HEK293 (cell line): ENCODE data around the gene MICAL3.

Experiments
- CTCF ChIA-PET: fragments of 350-600 bp; formaldehyde crosslinking; extraction: SDS; loops from one replicate; lab custom pipeline; 2021; ENCODE audit warnings: antibody characterized with exemption; lab: Yijun Ruan, JAX
- POLR2A ChIA-PET: fragments of 300-600 bp; formaldehyde crosslinking; extraction: SDS; loops from one replicate; lab custom pipeline; 2020; ENCODE audit warnings: antibody characterized with exemption, inconsistent platforms; lab: Yijun Ruan, JAX
- H3K27ac ChIP-seq: fragments of 200-500 bp; sonication (Bioruptor generic); 2 replicates; pipeline ENCODE4 v1.5.1; 2014; ENCODE audit warnings: low read depth, low read length, control low read depth, inconsistent platforms; ENCODE audit errors: extremely low read depth
- H3K36me3 ChIP-seq, 2 experiments: fragments of 200-500 bp in 1 of 2; sonication (Bioruptor generic) in 1 of 2; 1 replicate in 1 of 2; 2 replicates in 1 of 2; pipeline ENCODE4 v1.5.1; 2014 to 2017; ENCODE audit warnings: inconsistent platforms in 2 of 2, low read length in 2 of 2; ENCODE audit not compliant: control insufficient read depth in 2 of 2, insufficient read depth in 1 of 2
- H3K4me1 ChIP-seq: fragments of 200-500 bp; sonication (Bioruptor generic); 2 replicates; pipeline ENCODE4 v1.5.1; 2014; ENCODE audit warnings: mild to moderate bottlenecking, low read length, inconsistent platforms; ENCODE audit not compliant: control insufficient read depth, insufficient read depth
- H3K4me3 ChIP-seq: 2 replicates; pipeline ENCODE4 v1.5.1; 2011; ENCODE audit warnings: low read depth, mild to moderate bottlenecking, control low read depth, low read length, moderate library complexity
- H3K9me3 ChIP-seq: fragments of 200-500 bp; sonication (Bioruptor generic); 2 replicates; pipeline ENCODE4 v1.5.1; 2014; ENCODE audit warnings: low read depth, low read length, inconsistent platforms; ENCODE audit not compliant: control insufficient read depth, insufficient read depth
- BCL11B ChIP-seq: fragments of 450-650 bp; formaldehyde crosslinking; IDR thresholded peaks from 2 replicates; pipeline ENCODE4 v1.5.1; 2016; ENCODE audit warnings: low read depth, missing biosample characterization, missing genetic modification characterization
- GFI1B ChIP-seq: fragments of 450-650 bp; formaldehyde crosslinking; IDR thresholded peaks from 2 replicates; pipeline ENCODE4 v1.5.1; 2016; ENCODE audit warnings: missing biosample characterization, missing genetic modification characterization
- HOXD13 ChIP-seq: sonication (generic); formaldehyde crosslinking; IDR thresholded peaks from 2 replicates; pipeline ENCODE4 v1.8.0; 2022; ENCODE audit warnings: missing genetic modification reagents, borderline replicate concordance
- RBAK ChIP-seq: fragments of 450-650 bp; formaldehyde crosslinking; IDR thresholded peaks from 2 replicates; pipeline ENCODE4 v1.5.1; 2016; ENCODE audit warnings: missing biosample characterization, missing genetic modification characterization
- SALL2 ChIP-seq: fragments of 450-650 bp; formaldehyde crosslinking; IDR thresholded peaks from 2 replicates; pipeline ENCODE4 v1.5.0; 2017; ENCODE audit warnings: missing biosample characterization, mild to moderate bottlenecking, missing genetic modification characterization, borderline replicate concordance
- SETDB1 ChIP-seq: IDR thresholded peaks from one replicate; pipeline ENCODE4 v1.6.1; 2017; ENCODE audit warnings: mild to moderate bottlenecking, low read length, moderate library complexity, mixed read lengths; ENCODE audit not compliant: insufficient read length
- YY2 ChIP-seq: fragments of 450-650 bp; formaldehyde crosslinking; IDR thresholded peaks from 2 replicates; pipeline ENCODE4 v1.5.1; 2016; ENCODE audit warnings: missing biosample characterization, missing genetic modification characterization
- ZBTB20 ChIP-seq: fragments of 450-650 bp; formaldehyde crosslinking; IDR thresholded peaks from 2 replicates; pipeline ENCODE4 v1.5.1; 2016; ENCODE audit warnings: missing biosample characterization, missing genetic modification characterization
- ZBTB26 ChIP-seq: fragments of 450-650 bp; formaldehyde crosslinking; optimal IDR thresholded peaks from 2 replicates; pipeline ENCODE3; 2016; ENCODE audit warnings: missing biosample characterization, mild to moderate bottlenecking, missing genetic modification characterization
- ZFP37 ChIP-seq: fragments of 450-650 bp; formaldehyde crosslinking; IDR thresholded peaks from 2 replicates; pipeline ENCODE4 v1.5.1; 2016; ENCODE audit warnings: missing biosample characterization, missing genetic modification characterization
- ZFP41 ChIP-seq: fragments of 450-650 bp; formaldehyde crosslinking; IDR thresholded peaks from 2 replicates; pipeline ENCODE4 v1.5.1; 2016; ENCODE audit warnings: missing biosample characterization, missing genetic modification characterization, borderline replicate concordance
- ZNF148 ChIP-seq: fragments of 450-650 bp; formaldehyde crosslinking; IDR thresholded peaks from 2 replicates; pipeline ENCODE4 v1.5.0; 2017; ENCODE audit warnings: missing biosample characterization, missing genetic modification characterization, borderline replicate concordance
- ZNF155 ChIP-seq: fragments of 450-650 bp; formaldehyde crosslinking; IDR thresholded peaks from 2 replicates; pipeline ENCODE4 v1.5.1; 2016; ENCODE audit warnings: missing biosample characterization, missing genetic modification characterization
- ZNF175 ChIP-seq: fragments of 450-650 bp; formaldehyde crosslinking; IDR thresholded peaks from 2 replicates; pipeline ENCODE4 v1.5.1; 2016; ENCODE audit warnings: missing biosample characterization, missing genetic modification characterization
- ZNF239 ChIP-seq: fragments of 450-650 bp; formaldehyde crosslinking; IDR thresholded peaks from 2 replicates; pipeline ENCODE4 v1.5.1; 2016; ENCODE audit warnings: missing biosample characterization, missing genetic modification characterization
- ZNF416 ChIP-seq: fragments of 450-650 bp; formaldehyde crosslinking; IDR thresholded peaks from 2 replicates; pipeline ENCODE4 v1.5.1; 2016; ENCODE audit warnings: missing biosample characterization, missing genetic modification characterization
- ZNF473 ChIP-seq: fragments of 450-650 bp; formaldehyde crosslinking; IDR thresholded peaks from 2 replicates; pipeline ENCODE4 v1.5.1; 2017; ENCODE audit warnings: missing biosample characterization, missing genetic modification characterization
- ZNF510 ChIP-seq: fragments of 450-650 bp; formaldehyde crosslinking; IDR thresholded peaks from 2 replicates; pipeline ENCODE4 v1.5.1; 2018; ENCODE audit warnings: mild to moderate bottlenecking, missing genetic modification characterization, missing biosample characterization; ENCODE audit not compliant: insufficient replicate concordance
- ZNF514 ChIP-seq: fragments of 450-650 bp; formaldehyde crosslinking; IDR thresholded peaks from 2 replicates; pipeline ENCODE4 v1.5.1; 2016; ENCODE audit warnings: missing biosample characterization, missing genetic modification characterization
- ZNF529 ChIP-seq: fragments of 450-650 bp; formaldehyde crosslinking; IDR thresholded peaks from 2 replicates; pipeline ENCODE4 v1.5.1; 2017; ENCODE audit warnings: missing genetic modification characterization, missing biosample characterization; ENCODE audit not compliant: insufficient replicate concordance
- ZNF585B ChIP-seq: fragments of 450-650 bp; formaldehyde crosslinking; IDR thresholded peaks from 2 replicates; pipeline ENCODE4 v1.5.1; 2016; ENCODE audit warnings: missing biosample characterization, missing genetic modification characterization
- ZNF629 ChIP-seq: fragments of 450-650 bp; formaldehyde crosslinking; IDR thresholded peaks from 2 replicates; pipeline ENCODE4 v1.5.1; 2017; ENCODE audit warnings: missing biosample characterization, missing genetic modification characterization
- ZNF707 ChIP-seq: fragments of 450-650 bp; formaldehyde crosslinking; IDR thresholded peaks from 2 replicates; pipeline ENCODE4 v1.5.1; 2016; ENCODE audit warnings: missing biosample characterization, missing genetic modification characterization
- ZNF776 ChIP-seq: fragments of 450-650 bp; formaldehyde crosslinking; IDR thresholded peaks from 2 replicates; pipeline ENCODE4 v1.5.0; 2017; ENCODE audit warnings: missing biosample characterization, missing genetic modification characterization, borderline replicate concordance
- ZNF792 ChIP-seq: fragments of 450-650 bp; formaldehyde crosslinking; IDR thresholded peaks from 2 replicates; pipeline ENCODE4 v1.5.1; 2016; ENCODE audit warnings: missing biosample characterization, missing genetic modification characterization
- ZSCAN30 ChIP-seq: fragments of 450-650 bp; IDR thresholded peaks from 2 replicates; pipeline ENCODE4 v1.5.1; 2018; ENCODE audit warnings: missing biosample characterization, mild to moderate bottlenecking, missing genetic modification characterization, moderate library complexity

The MICAL3 gene

GRCh38 chr22:17956630-17957029 lies 67.7 kb downstream of the MICAL3 start:
- no peak overlapping the region for H3K4me3 ChIP-seq
- no peaks in the 10 kb centered on the region for H3K9me3 ChIP-seq
- TF ChIP-seq SETDB1 (no peak), HOXD13 (CRISPR knock-in tag) (no peak), SALL2 (tag by site-specific recombination) (no peak), ZNF148 (tag by site-specific recombination) (no peak), ZNF529 (tag by site-specific recombination) (no peak), YY2 (no peak), ZNF416 (tag by site-specific recombination) (no peak), ZNF510 (tag by site-specific recombination) (no peak), ZNF585B (no peak)
- TF ChIP-seq, all 188 proteins: peak for 0
- Histone ChIP-seq H3K4me1 (no peaks in the 10 kb centered on the region), H3K27ac (no peak overlapping the region), H3K36me3 (peaks cover 0 to 6% of the 10 kb centered on the region in 2 experiments; a peak in 1 of 3 replicates)
- POLR2A ChIA-PET = interaction anchor here (0.8 kb wide), 1 partner anchor 121 kb away, joined by 3 read pairs; the partner anchor contains the start of gene PEX26
- CTCF ChIA-PET = interaction anchor here (1.4 kb wide), 1 partner anchor 18 kb away, joined by 3 read pairs; no protein-coding TSS in a partner anchor

GRCh38 chr22:17955590-17956379 lies 68.6 kb downstream of the MICAL3 start:
- ChIA-PET CTCF (interaction anchor here (0.6 to 1.0 kb wide), 3 partner anchors 10 to 64 kb away, joined by 3 read pairs; no protein-coding TSS in a partner anchor), POLR2A (no interaction called here)
- H3K9me3 ChIP-seq = no peaks in the 10 kb centered on the region
- H3K36me3 ChIP-seq = peaks cover 0 to 6% of the 10 kb centered on the region in 2 experiments; a peak in 1 of 3 replicates
- no peaks in the 10 kb centered on the region for H3K4me1 ChIP-seq
- TF ChIP-seq ZFP41 (tag by site-specific recombination) (no peak), ZNF707 (tag by site-specific recombination) (no peak), BCL11B (no peak), ZSCAN30 (tag by site-specific recombination) (no peak), ZNF239 (tag by site-specific recombination) (no peak), ZBTB20 (no peak), RBAK (tag by site-specific recombination) (no peak), GFI1B (tag by site-specific recombination) (no peak), SETDB1 (no peak), ZNF514 (tag by site-specific recombination) (no peak), ZNF473 (no peak), ZNF792 (no peak), ZFP37 (tag by site-specific recombination) (no peak), ZNF155 (tag by site-specific recombination) (no peak), ZBTB26 (tag by site-specific recombination) (no peak), ZNF175 (no peak), ZNF776 (no peak), ZNF629 (tag by site-specific recombination) (no peak)
- H3K4me3 ChIP-seq = no peak overlapping the region
- no peak overlapping the region for H3K27ac ChIP-seq
